ENCODE data around the gene MED15.

The MED15 gene

GRCh38 chr22:20511578-20512229 lies 4.3 kb downstream of the MED15 start:
- DNase-seq, result no peak

DNA sequence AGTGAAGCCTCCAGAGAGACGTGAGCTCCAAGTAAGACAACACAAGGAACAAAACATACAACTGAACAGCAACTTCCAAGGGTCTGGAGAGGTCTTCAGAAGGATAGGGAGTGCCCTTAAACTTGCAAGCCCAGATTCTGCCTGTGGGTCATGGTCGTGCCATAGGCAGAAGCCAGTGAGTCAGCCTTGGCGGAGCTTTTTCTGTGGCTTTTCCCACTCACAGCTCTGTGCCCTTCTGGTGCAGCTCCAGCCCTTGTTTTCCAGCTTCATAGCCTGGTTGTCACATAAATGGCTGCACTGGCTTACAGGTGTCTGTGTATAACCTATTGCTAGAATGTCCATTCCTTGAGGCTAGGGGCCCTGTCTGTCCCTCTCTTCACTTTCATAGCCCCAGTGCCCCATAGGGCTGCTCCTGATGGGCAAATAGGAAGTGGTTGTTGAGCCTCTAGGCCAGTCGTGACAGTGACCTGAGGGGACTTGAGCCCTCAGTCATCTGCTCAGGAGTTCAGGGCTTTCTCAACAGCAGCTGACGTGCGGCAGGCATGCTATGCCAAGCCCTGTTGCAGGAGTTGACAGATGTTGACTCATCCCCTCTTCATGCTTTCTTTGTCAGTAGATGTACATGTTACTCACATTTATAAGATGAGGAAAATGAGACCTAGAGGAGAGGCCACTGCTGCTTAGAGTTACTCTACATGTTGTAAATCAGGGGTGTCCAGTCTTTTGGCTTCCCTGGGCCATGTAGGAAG lies 7.4 kb downstream of the MED15 start:
- no peak for DNase-seq

DNA sequence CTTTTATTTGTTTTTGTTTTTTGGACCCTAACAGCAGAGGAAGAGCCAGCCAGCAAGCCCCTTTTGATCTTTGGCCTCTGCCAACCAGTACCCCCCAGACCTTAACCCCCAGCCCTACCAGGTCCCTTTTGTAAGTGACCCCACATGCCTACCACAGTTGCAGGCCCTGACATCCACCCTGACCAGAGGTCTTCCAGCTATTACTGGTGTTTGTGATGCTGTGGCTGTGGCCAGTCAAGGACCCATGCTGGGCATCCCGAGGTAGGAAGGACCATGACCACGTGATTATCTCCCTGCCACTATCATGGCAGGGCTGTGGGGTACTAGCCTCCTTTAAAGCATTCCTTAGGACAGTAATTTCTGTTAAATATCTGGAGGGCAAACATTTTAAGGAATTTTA lies 9.0 kb downstream of the MED15 start:
- DNase-seq, result no peak

- DNase-seq, result no peak
Measured at GRCh38 chr22:20517422-20517821, 10.0 kb downstream of the MED15 start.

GRCh38 chr22:20517841-20518592 lies 10.6 kb downstream of the MED15 start:
- no peak for DNase-seq

DNA sequence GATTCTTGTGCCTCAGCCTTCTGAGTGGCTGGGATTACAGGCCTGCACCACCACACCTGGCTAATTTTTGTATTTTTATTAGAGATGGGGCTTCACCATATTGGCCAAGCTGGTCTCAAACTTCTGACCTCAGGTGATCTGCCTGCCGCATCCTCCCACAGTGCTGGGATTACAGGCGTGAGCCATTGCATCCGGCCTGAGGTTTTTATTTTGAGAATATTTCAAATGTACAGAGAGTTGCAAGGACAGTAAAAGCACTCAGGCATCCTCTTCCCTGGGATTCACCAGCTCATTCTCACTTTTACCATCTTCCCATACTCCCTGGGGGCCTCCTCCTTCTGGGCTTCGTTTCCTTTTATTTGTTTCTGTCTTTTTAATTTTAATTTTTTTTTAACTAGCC lies 12.1 kb downstream of the MED15 start:
- DNase-seq, result no peak

GRCh38 chr22:20520093-20520511 lies 12.7 kb downstream of the MED15 start:
- DNase-seq, result no peak

GRCh38 chr22:20522134-20523004 lies 15.0 kb downstream of the MED15 start:
- no peak for DNase-seq

- no peak for DNase-seq
Measured at GRCh38 chr22:20523086-20523983, 15.9 kb downstream of the MED15 start.

DNA sequence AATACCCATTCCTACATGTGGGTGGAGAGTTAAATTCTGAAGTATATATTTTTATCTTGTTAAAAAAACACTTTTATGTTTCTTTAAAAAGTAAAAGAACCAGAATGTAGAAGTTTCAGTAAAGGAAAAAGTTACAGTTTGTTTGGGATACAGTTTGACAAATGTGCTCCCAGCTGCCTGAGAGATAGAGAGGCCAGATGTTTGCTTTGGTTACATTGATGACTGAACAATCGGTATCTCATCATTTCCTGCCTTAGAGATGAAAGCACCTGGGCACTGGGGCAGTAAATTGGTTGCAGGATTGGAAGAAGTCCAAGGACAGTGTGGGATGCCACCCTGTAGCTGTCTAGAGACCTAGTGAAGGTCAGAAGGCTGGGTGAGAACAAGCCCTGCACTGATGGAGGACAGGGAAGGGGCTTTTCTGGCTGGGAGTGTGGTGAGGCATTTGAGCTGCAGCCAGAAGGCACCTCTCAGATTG lies 16.6 kb downstream of the MED15 start:
- no peak for DNase-seq

DNA sequence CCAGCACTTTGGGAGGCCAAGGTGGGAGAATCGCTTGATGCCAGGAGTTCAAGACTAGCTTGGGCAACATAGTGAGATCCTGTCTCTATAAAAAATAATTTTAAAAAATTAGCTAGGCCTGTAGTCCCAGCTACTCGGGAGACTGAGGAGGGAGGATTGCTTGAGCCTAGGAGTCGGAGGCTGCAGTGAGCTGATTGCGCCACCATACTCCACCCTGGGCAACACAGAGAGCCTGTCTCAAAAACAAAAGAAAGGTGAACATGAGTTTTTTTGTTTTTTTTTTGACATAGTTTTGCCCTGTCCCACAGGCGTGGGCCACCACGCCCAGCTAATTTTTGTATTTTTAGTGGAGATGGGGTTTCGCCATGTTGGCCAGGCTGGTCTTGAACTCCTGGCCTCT lies 17.6 kb downstream of the MED15 start:
- no peak for DNase-seq

- DNase-seq, result no peak
Measured at GRCh38 chr22:20526305-20526627, 18.9 kb downstream of the MED15 start.

- DNase-seq, result no peak
Measured at GRCh38 chr22:20526628-20527355, 19.4 kb downstream of the MED15 start.

- DNase-seq, result no peak
Measured at GRCh38 chr22:20528405-20528978, 21.1 kb downstream of the MED15 start.

GRCh38 chr22:20530368-20531153 lies 23.2 kb downstream of the MED15 start:
- peak; percentile 95 for DNase-seq

DNA sequence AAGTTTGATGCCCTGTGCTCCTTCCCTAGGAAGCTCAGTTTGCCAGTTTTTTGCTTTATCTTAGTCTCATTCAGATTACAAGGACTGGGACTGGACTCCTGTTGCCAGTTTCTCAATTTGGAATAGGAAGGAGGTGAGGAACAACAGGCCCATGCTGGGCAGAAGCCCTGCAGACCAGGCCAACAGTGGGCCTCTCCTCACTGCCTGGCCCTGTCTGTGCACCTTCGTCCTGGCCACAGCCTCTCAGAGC lies 23.7 kb downstream of the MED15 start:
- DNase-seq, result no peak

DNA sequence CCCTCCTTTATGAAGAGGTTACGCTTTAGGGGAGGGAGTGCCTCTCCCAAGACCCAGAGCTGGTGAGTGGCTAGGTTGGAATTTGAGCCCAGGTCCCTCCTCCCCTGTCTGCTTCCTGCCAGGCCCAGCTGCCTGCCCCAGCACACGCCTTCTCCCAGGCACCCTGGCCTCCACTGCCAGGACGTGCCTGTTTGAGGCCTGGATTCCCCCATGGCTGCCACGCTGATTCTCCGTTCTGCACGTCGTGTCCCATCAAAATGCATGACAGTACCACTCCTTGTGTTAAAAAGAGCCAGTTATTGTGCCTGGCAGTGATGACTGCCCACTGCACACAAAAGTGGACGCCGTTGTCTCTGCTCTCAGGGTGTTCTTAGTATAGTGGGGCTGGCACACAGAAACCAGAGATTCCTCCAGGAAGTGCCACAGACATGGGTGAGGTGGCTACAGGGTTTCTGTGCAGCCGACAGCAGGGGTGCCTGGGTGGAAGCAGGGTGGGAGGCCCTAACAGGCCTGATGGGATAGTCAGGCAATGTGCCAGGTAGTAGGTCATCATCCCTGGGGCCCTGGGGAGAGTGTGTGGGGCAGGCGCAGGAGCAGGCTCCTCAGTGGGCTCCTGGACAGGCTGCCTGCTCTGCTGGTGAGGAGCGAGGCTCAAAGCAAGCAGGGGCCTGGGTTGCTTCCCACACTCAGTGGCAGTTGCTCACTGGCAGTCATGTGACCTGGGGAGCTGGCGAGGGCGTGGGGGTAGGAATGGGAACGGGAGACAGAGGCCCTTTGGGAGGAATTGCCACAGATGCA lies 24.2 kb downstream of the MED15 start:
- DNase-seq, result peak; percentile 98

- no peak for DNase-seq
Measured at GRCh38 chr22:20532256-20532993, 25.0 kb downstream of the MED15 start.

All from islet precursor cell (in vitro differentiated cells).